ENCODE measurements around the gene ILF3.
A peak's percentile ranks its signal among the peaks of the same experiment; 100 is the strongest.

Gene ILF3

GRCh38 chr19:10690341-10690781 lies 36.2 kb downstream of the ILF3 start:
- no peak for DNase-seq (ENCODE audit: low read depth, low spot score)
- no peak overlapping the region for H3K4me3 ChIP-seq (ENCODE audit: low read length)

- H3K4me3 ChIP-seq (ENCODE audit: low read length), result no peak overlapping the region
- no peak for DNase-seq (ENCODE audit: low read depth, low spot score)
Measured at GRCh38 chr19:10691178-10691881, 37.2 kb downstream of the ILF3 start.

- DNase-seq (ENCODE audit: low read depth, low spot score), result no peak
- no peak overlapping the region for H3K4me3 ChIP-seq (ENCODE audit: low read length)
Measured at GRCh38 chr19:10691883-10692282, 37.7 kb downstream of the ILF3 start.

GRCh38 chr19:10692673-10693264 lies 38.6 kb downstream of the ILF3 start:
- DNase-seq (ENCODE audit: low read depth, low spot score), result no peak
- no peak overlapping the region for H3K4me3 ChIP-seq (ENCODE audit: low read length)

GRCh38 chr19:10694706-10695307 lies 40.7 kb downstream of the ILF3 start:
- no peak for DNase-seq (ENCODE audit: low read depth, low spot score)
- no peak overlapping the region for H3K4me3 ChIP-seq (ENCODE audit: low read length)

GRCh38 chr19:10695401-10696398 lies 41.6 kb downstream of the ILF3 start:
- H3K4me3 ChIP-seq (ENCODE audit: low read length), result no peak overlapping the region
- peak; percentile 92 for DNase-seq (ENCODE audit: low read depth, low spot score)

GRCh38 chr19:10699650-10700335 lies 45.6 kb downstream of the ILF3 start:
- no peak overlapping the region for H3K4me3 ChIP-seq (ENCODE audit: low read length)
- DNase-seq (ENCODE audit: low read depth, low spot score), result peak; percentile 63

- H3K4me3 ChIP-seq (ENCODE audit: low read length), result peak overlapping the region; percentile 94
- DNase-seq (ENCODE audit: low read depth, low spot score), result no peak
Measured at GRCh38 chr19:10701955-10702525, 47.9 kb downstream of the ILF3 start.

- H3K4me3 ChIP-seq (ENCODE audit: low read length), result no peak overlapping the region
- DNase-seq (ENCODE audit: low read depth, low spot score), result no peak
Measured at GRCh38 chr19:10706990-10707389, 52.8 kb downstream of the ILF3 start.

- H3K4me3 ChIP-seq (ENCODE audit: low read length), result no peak overlapping the region
- DNase-seq (ENCODE audit: low read depth, low spot score), result no peak
Measured at GRCh38 chr19:10707440-10707839, 53.3 kb downstream of the ILF3 start.

- no peak overlapping the region for H3K4me3 ChIP-seq (ENCODE audit: low read length)
- no peak for DNase-seq (ENCODE audit: low read depth, low spot score)
Measured at GRCh38 chr19:10708291-10708690, 54.1 kb downstream of the ILF3 start.

- H3K4me3 ChIP-seq (ENCODE audit: low read length), result no peak overlapping the region
- DNase-seq (ENCODE audit: low read depth, low spot score), result no peak
Measured at GRCh38 chr19:10712045-10712444, 57.9 kb downstream of the ILF3 start.

- H3K4me3 ChIP-seq (ENCODE audit: low read length), result no peak overlapping the region
- DNase-seq (ENCODE audit: low read depth, low spot score), result no peak
Measured at GRCh38 chr19:10712754-10713153, 58.6 kb downstream of the ILF3 start.

GRCh38 chr19:10713317-10713716 lies 59.2 kb downstream of the ILF3 start:
- H3K4me3 ChIP-seq (ENCODE audit: low read length), result no peak overlapping the region
- no peak for DNase-seq (ENCODE audit: low read depth, low spot score)

GRCh38 chr19:10717054-10717355 lies 62.9 kb downstream of the ILF3 start:
- no peak for DNase-seq (ENCODE audit: low read depth, low spot score)
- H3K4me3 ChIP-seq (ENCODE audit: low read length), result no peak overlapping the region

GRCh38 chr19:10717356-10718204 lies 63.4 kb downstream of the ILF3 start, which contains the start of gene DNM2:
Gene DNM2 (plus strand): TSS chr19:10718079. CDS start chr19:10718243, 164 bp downstream.
- DNase-seq (ENCODE audit: low read depth, low spot score), result peak; percentile 100
- H3K4me3 ChIP-seq (ENCODE audit: low read length), result peak within 1 kb of the TSS; percentile 92

- DNase-seq (ENCODE audit: low read depth, low spot score), result no peak
- H3K4me3 ChIP-seq (ENCODE audit: low read length), result peak overlapping the region; percentile 92
Measured at GRCh38 chr19:10718205-10719196, 64.4 kb downstream of the ILF3 start.

Measured in Jurkat, Clone E6-1 (cell line).